GM23248 (cell line): ENCODE results near the gene GNAS-AS1. TPM values are rescaled to one million over a fixed set of nuclear protein-coding genes. Genes with fewer than 3 reads are reported as not detected.

Experiments
- DNase-seq: peaks from one replicate; pipeline ENCODE4 v3.0.0-alpha.2; 2015
- H2AFZ ChIP-seq: fragments of 200-600 bp; sonication (generic); 2 replicates; pipeline ENCODE4 v1.6.1; 2016; ENCODE audit warnings: antibody characterized with exemption
- H3F3A ChIP-seq: fragments of 200-600 bp; sonication (generic); 2 replicates; pipeline ENCODE4 v1.6.1; 2016; ENCODE audit warnings: mild to moderate bottlenecking, antibody characterized with exemption, mixed run types; ENCODE audit not compliant: insufficient read depth
- H3K27ac ChIP-seq: fragments of 200-600 bp; sonication (generic); 2 replicates; pipeline ENCODE4 v1.5.1; 2016; ENCODE audit warnings: mild to moderate bottlenecking
- H3K27me3 ChIP-seq: fragments of 200-600 bp; sonication (generic); replicated peaks from 2 replicates; pipeline ENCODE4 v1.6.1; 2016; ENCODE audit warnings: mild to moderate bottlenecking; ENCODE audit not compliant: insufficient read depth
- H3K36me3 ChIP-seq: fragments of 200-600 bp; sonication (generic); 2 replicates; pipeline ENCODE4 v1.6.1; 2016; ENCODE audit warnings: low read depth, mild to moderate bottlenecking
- H3K4me1 ChIP-seq: fragments of 200-600 bp; sonication (generic); 2 replicates; pipeline ENCODE4 v1.6.1; 2016; ENCODE audit warnings: mild to moderate bottlenecking; ENCODE audit not compliant: insufficient read depth
- H3K4me2 ChIP-seq: fragments of 200-600 bp; sonication (generic); one replicate; pipeline ENCODE4 v1.6.1; 2016; ENCODE audit warnings: mild to moderate bottlenecking; ENCODE audit not compliant: unreplicated experiment
- H3K4me3 ChIP-seq: fragments of 200-600 bp; sonication (generic); 2 replicates; pipeline ENCODE4 v1.5.1; 2016; ENCODE audit warnings: mild to moderate bottlenecking
- H3K79me2 ChIP-seq: fragments of 200-600 bp; sonication (generic); 2 replicates; pipeline ENCODE4 v1.6.1; 2016; ENCODE audit warnings: mild to moderate bottlenecking; ENCODE audit not compliant: insufficient read depth
- H3K9ac ChIP-seq: fragments of 200-600 bp; sonication (generic); 2 replicates; pipeline ENCODE4 v1.6.1; 2016; ENCODE audit warnings: mild to moderate bottlenecking
- H3K9me2 ChIP-seq: fragments of 200-600 bp; sonication (generic); 2 replicates; pipeline ENCODE4 v1.6.1; 2016; ENCODE audit warnings: mixed run types, mild to moderate bottlenecking, moderate library complexity; ENCODE audit not compliant: insufficient read depth
- H3K9me3 ChIP-seq: fragments of 200-600 bp; sonication (generic); one replicate; pipeline ENCODE4 v1.6.1; 2017; ENCODE audit warnings: low read depth
- H4K20me1 ChIP-seq: fragments of 200-600 bp; sonication (generic); 2 replicates; pipeline ENCODE4 v1.6.0; 2016; ENCODE audit not compliant: insufficient read depth
- EZH2 ChIP-seq: fragments of 200-600 bp; sonication (generic); IDR thresholded peaks from 2 replicates; pipeline ENCODE4 v1.6.1; 2018; ENCODE audit warnings: antibody characterized with exemption, mild to moderate bottlenecking; ENCODE audit not compliant: insufficient read depth, poor library complexity, severe bottlenecking
- EZH2phosphoT487 ChIP-seq: fragments of 200-600 bp; sonication (generic); IDR thresholded peaks from 2 replicates; pipeline ENCODE4 v1.6.1; 2018; ENCODE audit warnings: antibody characterized with exemption, moderate library complexity, mild to moderate bottlenecking, low read depth; ENCODE audit not compliant: insufficient read depth
- WGBS, 2 experiments: methylation state at CpG; one replicate each; pipeline ENCODE4 v1.1.6; 2015 to 2017; ENCODE audit warnings: low lambda C conversion rate in 2 of 2, low coverage in 1 of 2; ENCODE audit errors: missing lambda C conversion rate in 2 of 2; 5-methylcytosine and 5-hydroxymethylcytosine counted together
- in situ Hi-C: fragments of 300-500 bp; cut with MboI; formaldehyde crosslinking; loops from 2 replicates; pipeline ENCODE4 v1.15.0; 2020
- polyA plus RNA-seq: library from polyadenylated mRNA; unstranded; fragments of >200 nt; fragmentation: Nextera tagmentation; extraction: Ambion mirVana; gene quantifications from 2 replicates; pipeline ENCODE4 v1.2.1, GENCODE V29; 2016
- total RNA-seq: library from RNA; depleted of rRNA; stranded (reverse); fragments of >200 nt; shearing (Covaris generic); gene quantifications from 2 replicates; pipeline ENCODE4 v1.2.3, GENCODE V29; 2014

The GNAS-AS1 gene
- total and polyA plus RNA-seq, 2 experiments from 2014 or later, result 0.97 to 1.0 TPM

- no peak overlapping the region for H3K9ac ChIP-seq
- H4K20me1 ChIP-seq, result no peaks in the 10 kb centered on the region
- WGBS, 2 experiments, result 33 to 45% methylated on average over 6 to 7 of the region's 7 CpGs
- H3K9me3 ChIP-seq, result no peaks in the 10 kb centered on the region
- no peaks in the 10 kb centered on the region for H3K79me2 ChIP-seq
- H3K27me3 ChIP-seq, result peaks cover 38% of the 10 kb centered on the region
- H3K4me2 ChIP-seq, result no peak overlapping the region
- no peaks in the 10 kb centered on the region for H3F3A ChIP-seq
- no peak for DNase-seq
- no peak overlapping the region for H2AFZ ChIP-seq
- no peaks in the 10 kb centered on the region for H3K9me2 ChIP-seq
- no peak overlapping the region for H3K4me3 ChIP-seq
- TF ChIP-seq EZH2phosphoT487 (no peak), EZH2 (no peak)
- no peaks in the 10 kb centered on the region for H3K4me1 ChIP-seq
- in situ Hi-C loops, result no loop called here
- H3K27ac ChIP-seq, result no peak overlapping the region
- no peaks in the 10 kb centered on the region for H3K36me3 ChIP-seq
Observed at GRCh38 chr20:58777657-58778056, 73.0 kb downstream of the GNAS-AS1 start.

DNA sequence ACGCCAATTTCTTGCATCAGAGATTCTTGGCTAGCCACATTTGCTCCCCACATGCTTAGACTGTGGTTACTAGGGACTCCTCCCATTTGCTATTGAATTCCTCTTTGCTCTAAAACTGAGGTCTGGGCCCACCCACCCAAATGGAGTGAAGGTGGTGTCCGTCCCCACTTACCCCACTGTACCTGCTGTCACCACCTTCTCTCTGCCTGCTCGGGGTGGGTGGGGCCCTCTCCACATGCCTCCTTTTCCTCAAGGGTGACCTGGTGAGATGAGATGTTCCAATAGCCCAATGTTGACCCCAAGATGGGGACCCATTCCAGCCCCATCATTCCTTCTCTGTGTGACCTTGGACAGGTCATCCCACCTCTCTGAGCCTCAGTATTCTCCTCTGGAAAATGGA lies 74.6 kb downstream of the GNAS-AS1 start:
- H3K4me2 ChIP-seq, result no peak overlapping the region
- H2AFZ ChIP-seq, result no peak overlapping the region
- H3K9me2 ChIP-seq, result no peaks in the 10 kb centered on the region
- no peak for DNase-seq
- no peaks in the 10 kb centered on the region for H3K79me2 ChIP-seq
- no peak overlapping the region for H3K27ac ChIP-seq
- TF ChIP-seq EZH2 (no peak), EZH2phosphoT487 (no peak)
- H4K20me1 ChIP-seq, result no peaks in the 10 kb centered on the region
- H3K9ac ChIP-seq, result no peak overlapping the region
- WGBS, 2 experiments, result 6 to 9% methylated on average over 3 of the region's 3 CpGs
- no peaks in the 10 kb centered on the region for H3K4me1 ChIP-seq
- in situ Hi-C loops, result no loop called here
- no peaks in the 10 kb centered on the region for H3F3A ChIP-seq
- no peaks in the 10 kb centered on the region for H3K36me3 ChIP-seq
- peaks cover 34% of the 10 kb centered on the region for H3K27me3 ChIP-seq
- no peaks in the 10 kb centered on the region for H3K9me3 ChIP-seq
- H3K4me3 ChIP-seq, result no peak overlapping the region

- Histone ChIP-seq H3K9me2 (no peaks in the 10 kb centered on the region), H4K20me1 (no peaks in the 10 kb centered on the region), H3K27ac (no peak overlapping the region), H3K36me3 (no peaks in the 10 kb centered on the region), H3K4me1 (no peaks in the 10 kb centered on the region), H3K9ac (no peak overlapping the region), H3F3A (no peaks in the 10 kb centered on the region), H3K27me3 (peaks cover 33% of the 10 kb centered on the region), H2AFZ (no peak overlapping the region), H3K9me3 (no peaks in the 10 kb centered on the region), H3K79me2 (no peaks in the 10 kb centered on the region), H3K4me2 (no peak overlapping the region), H3K4me3 (no peak overlapping the region)
- DNase-seq, result no peak
- TF ChIP-seq EZH2phosphoT487, result no peak
- TF ChIP-seq EZH2, result no peak
- WGBS, 2 experiments, result 67 to 69% methylated on average over 8 of the region's 8 CpGs
- in situ Hi-C loops, result no loop called here
Observed at GRCh38 chr20:58775371-58775770, 75.3 kb downstream of the GNAS-AS1 start.

DNA sequence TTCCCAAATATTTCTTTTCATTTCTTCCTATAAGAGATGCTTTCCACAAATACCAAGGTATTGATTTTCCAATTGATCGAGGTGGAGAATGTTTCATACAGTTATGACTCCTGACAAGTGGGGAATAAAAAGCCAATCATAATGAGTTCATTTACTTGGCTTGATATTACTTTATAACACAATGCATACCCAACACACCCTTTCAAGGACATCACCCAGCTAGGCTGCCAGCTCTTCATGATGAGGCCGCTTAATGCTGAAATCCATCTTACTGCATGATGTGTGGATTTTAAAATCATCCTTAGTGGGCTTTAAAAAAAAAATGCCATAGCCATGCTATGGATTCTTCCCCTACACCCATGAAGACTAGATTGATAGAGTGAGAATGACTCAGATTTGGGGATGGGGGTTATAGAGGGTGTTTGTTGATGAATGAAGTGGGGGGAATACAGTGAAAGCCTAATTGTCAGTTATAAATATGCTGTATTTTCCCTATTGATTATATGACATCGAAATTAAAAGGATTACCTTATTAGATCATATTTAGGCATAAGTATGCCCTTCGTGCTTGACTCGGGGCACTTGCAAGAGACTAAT lies 75.9 kb downstream of the GNAS-AS1 start:
- Histone ChIP-seq H3K4me2 (no peak overlapping the region), H3K4me1 (no peaks in the 10 kb centered on the region), H3K9ac (no peak overlapping the region), H3K36me3 (no peaks in the 10 kb centered on the region), H3K79me2 (no peaks in the 10 kb centered on the region), H3K4me3 (no peak overlapping the region), H2AFZ (no peak overlapping the region), H3F3A (no peaks in the 10 kb centered on the region), H3K27me3 (peaks cover 34% of the 10 kb centered on the region), H3K9me3 (no peaks in the 10 kb centered on the region), H3K9me2 (no peaks in the 10 kb centered on the region), H4K20me1 (no peaks in the 10 kb centered on the region), H3K27ac (no peak overlapping the region)
- in situ Hi-C loops, result no loop called here
- TF ChIP-seq EZH2, result no peak
- no peak for TF ChIP-seq EZH2phosphoT487
- 31 to 32% methylated on average over 5 of the region's 5 CpGs for WGBS, 2 experiments
- DNase-seq, result no peak

GRCh38 chr20:58774214-58774613 lies 76.5 kb downstream of the GNAS-AS1 start:
- peaks cover 34% of the 10 kb centered on the region for H3K27me3 ChIP-seq
- no peaks in the 10 kb centered on the region for H4K20me1 ChIP-seq
- in situ Hi-C loops, result no loop called here
- H3K9ac ChIP-seq, result no peak overlapping the region
- no peak overlapping the region for H3K4me2 ChIP-seq
- H3K4me1 ChIP-seq, result no peaks in the 10 kb centered on the region
- H3K79me2 ChIP-seq, result no peaks in the 10 kb centered on the region
- H3K9me3 ChIP-seq, result no peaks in the 10 kb centered on the region
- no peak for TF ChIP-seq EZH2phosphoT487
- no peak for TF ChIP-seq EZH2
- DNase-seq, result no peak
- no peaks in the 10 kb centered on the region for H3F3A ChIP-seq
- no peaks in the 10 kb centered on the region for H3K9me2 ChIP-seq
- 63 to 65% methylated on average over 5 of the region's 5 CpGs for WGBS, 2 experiments
- H2AFZ ChIP-seq, result no peak overlapping the region
- no peaks in the 10 kb centered on the region for H3K36me3 ChIP-seq
- H3K4me3 ChIP-seq, result no peak overlapping the region
- H3K27ac ChIP-seq, result no peak overlapping the region
